ENCODE data around the gene TAS1R1. TPM values are rescaled to one million over a fixed set of nuclear protein-coding genes. Genes with fewer than 3 reads are reported as not detected.

Gene TAS1R1
- total RNA-seq, 1 donor from 2014 or later, result not detected

- H3K4me3 Mint-ChIP-seq, result no peak overlapping the region
- no peak for DNase-seq (ENCODE audit: low read depth, low spot score)
- H3K36me3 Mint-ChIP-seq (ENCODE audit: low read depth), result no peaks in the 10 kb centered on the region
- peaks cover 18% of the 10 kb centered on the region for H3K4me1 Mint-ChIP-seq
- no peaks in the 10 kb centered on the region for H3K9me3 Mint-ChIP-seq
- no peak overlapping the region for H3K27ac Mint-ChIP-seq (ENCODE audit: unreplicated experiment)
- H3K27me3 Mint-ChIP-seq (ENCODE audit: low read depth), result no peaks in the 10 kb centered on the region
- no peak for TF ChIP-seq CTCF (conservative IDR thresholded peaks at IDR 0.05)
These were observed 47.6 kb upstream of the TAS1R1 start for GRCh38 chr1:6507461-6507911.

GRCh38 chr1:6508154-6508815 lies 46.8 kb upstream of the TAS1R1 start:
- Mint-ChIP-seq H3K27me3 (ENCODE audit: low read depth) (no peaks in the 10 kb centered on the region), H3K4me1 (peaks cover 18% of the 10 kb centered on the region), H3K27ac (ENCODE audit: unreplicated experiment) (no peak overlapping the region), H3K9me3 (no peaks in the 10 kb centered on the region), H3K36me3 (ENCODE audit: low read depth) (no peaks in the 10 kb centered on the region), H3K4me3 (no peak overlapping the region)
- DNase-seq (ENCODE audit: low read depth, low spot score), result no peak
- no peak for TF ChIP-seq CTCF (conservative IDR thresholded peaks at IDR 0.05)

GRCh38 chr1:6508816-6509189 lies 46.3 kb upstream of the TAS1R1 start:
- peaks cover 18% of the 10 kb centered on the region for H3K4me1 Mint-ChIP-seq
- no peak overlapping the region for H3K27ac Mint-ChIP-seq (ENCODE audit: unreplicated experiment)
- H3K36me3 Mint-ChIP-seq (ENCODE audit: low read depth), result no peaks in the 10 kb centered on the region
- no peak for DNase-seq (ENCODE audit: low read depth, low spot score)
- H3K9me3 Mint-ChIP-seq, result no peaks in the 10 kb centered on the region
- no peak for TF ChIP-seq CTCF (conservative IDR thresholded peaks at IDR 0.05)
- no peaks in the 10 kb centered on the region for H3K27me3 Mint-ChIP-seq (ENCODE audit: low read depth)
- H3K4me3 Mint-ChIP-seq, result no peak overlapping the region

GRCh38 chr1:6509220-6509918 lies 45.7 kb upstream of the TAS1R1 start:
- no peak overlapping the region for H3K27ac Mint-ChIP-seq (ENCODE audit: unreplicated experiment)
- H3K9me3 Mint-ChIP-seq, result no peaks in the 10 kb centered on the region
- H3K36me3 Mint-ChIP-seq (ENCODE audit: low read depth), result no peaks in the 10 kb centered on the region
- peaks cover 18% of the 10 kb centered on the region for H3K4me1 Mint-ChIP-seq
- DNase-seq (ENCODE audit: low read depth, low spot score), result no peak
- no peak overlapping the region for H3K4me3 Mint-ChIP-seq
- no peak for TF ChIP-seq CTCF (conservative IDR thresholded peaks at IDR 0.05)
- H3K27me3 Mint-ChIP-seq (ENCODE audit: low read depth), result no peaks in the 10 kb centered on the region

GRCh38 chr1:6509919-6510291 lies 45.2 kb upstream of the TAS1R1 start:
- no peak for TF ChIP-seq CTCF (conservative IDR thresholded peaks at IDR 0.05)
- Mint-ChIP-seq H3K4me1 (peaks cover 18% of the 10 kb centered on the region), H3K4me3 (no peak overlapping the region), H3K36me3 (ENCODE audit: low read depth) (no peaks in the 10 kb centered on the region), H3K27ac (ENCODE audit: unreplicated experiment) (peak overlapping the region; percentile 19), H3K27me3 (ENCODE audit: low read depth) (no peaks in the 10 kb centered on the region), H3K9me3 (no peaks in the 10 kb centered on the region)
- DNase-seq (ENCODE audit: low read depth, low spot score), result no peak
